ENCODE measurements around the gene HOXA3.

- TF ChIP-seq CTCF (conservative IDR thresholded peaks at IDR 0.05 in 1 of 2, IDR thresholded peaks at IDR 0.05 in 1 of 2; ENCODE audit: low read depth in 1 of 2, low read length in 2 of 2) (no peak), EZH2 (IDR thresholded peaks at IDR 0.05; ENCODE audit: low read length, missing control alignments) (no peak)
These were observed 36.1 kb downstream of the HOXA3 start for GRCh38 chr7:27116031-27116961.

Data from fibroblast of lung (primary cell).